Non-pigmented ciliary epithelial cell (primary cell): ENCODE data around the gene H1-8.

ENCODE experiments used
- DNase-seq: peaks from one replicate; pipeline ENCODE4 v3.0.0-alpha.2; 2010; ENCODE audit warnings: low read depth

H1-8 gene

DNA sequence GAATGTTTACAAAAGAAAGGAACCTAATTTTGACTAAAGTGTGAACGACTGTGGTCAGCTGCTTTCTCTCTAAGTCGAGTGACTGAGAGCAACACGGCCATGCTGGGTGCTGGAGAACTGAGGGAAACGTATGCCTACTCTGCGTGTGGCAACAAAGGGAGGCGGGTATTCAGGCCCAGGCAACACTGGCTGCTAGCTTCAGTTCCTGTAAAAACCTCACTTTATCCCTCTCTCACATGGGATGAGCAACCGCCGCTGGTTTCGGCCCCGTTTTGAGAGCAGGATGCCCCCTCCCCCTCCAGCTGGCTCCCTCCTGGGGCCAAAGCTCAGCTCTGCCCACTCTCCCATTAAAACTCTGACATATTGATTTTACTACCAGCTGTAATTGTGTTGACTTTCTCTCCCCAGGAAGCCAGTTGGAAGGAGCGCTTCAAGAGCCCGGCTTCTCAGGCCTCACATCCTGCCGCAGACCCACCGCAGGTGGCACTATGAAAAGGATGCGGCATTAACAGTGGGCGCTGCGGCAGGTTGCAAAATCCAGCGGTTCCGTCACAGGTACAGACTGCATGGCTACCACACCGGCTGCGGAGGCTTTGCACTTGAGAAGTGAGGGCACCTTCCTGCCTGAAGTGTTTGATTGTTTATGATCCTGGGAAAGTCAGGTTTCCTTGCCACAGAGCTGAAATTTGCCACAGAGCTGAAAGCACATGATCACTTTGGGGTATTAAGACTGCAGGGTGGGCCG lies 50.8 kb downstream of the H1-8 start:
- no peak for DNase-seq

DNA sequence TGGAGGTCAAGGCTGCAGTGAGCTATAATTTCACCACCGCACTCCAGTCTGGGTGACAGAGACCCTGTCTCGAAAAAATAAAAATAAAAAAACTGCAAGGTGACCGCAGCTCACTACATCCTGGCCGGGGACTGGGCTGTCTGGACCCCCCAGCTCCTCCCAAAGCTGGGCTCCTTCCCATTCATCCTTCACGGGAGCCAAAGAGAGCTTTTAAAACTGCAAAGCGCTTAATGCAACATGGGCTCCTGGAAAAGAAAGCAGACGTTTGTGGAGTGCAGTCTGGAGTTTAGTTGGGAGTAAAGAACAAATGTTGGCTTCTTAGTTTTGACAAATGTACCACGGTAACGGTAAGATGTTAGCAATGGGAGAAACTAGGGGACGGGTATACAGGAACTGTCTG lies 51.4 kb downstream of the H1-8 start:
- DNase-seq: no peak

DNA sequence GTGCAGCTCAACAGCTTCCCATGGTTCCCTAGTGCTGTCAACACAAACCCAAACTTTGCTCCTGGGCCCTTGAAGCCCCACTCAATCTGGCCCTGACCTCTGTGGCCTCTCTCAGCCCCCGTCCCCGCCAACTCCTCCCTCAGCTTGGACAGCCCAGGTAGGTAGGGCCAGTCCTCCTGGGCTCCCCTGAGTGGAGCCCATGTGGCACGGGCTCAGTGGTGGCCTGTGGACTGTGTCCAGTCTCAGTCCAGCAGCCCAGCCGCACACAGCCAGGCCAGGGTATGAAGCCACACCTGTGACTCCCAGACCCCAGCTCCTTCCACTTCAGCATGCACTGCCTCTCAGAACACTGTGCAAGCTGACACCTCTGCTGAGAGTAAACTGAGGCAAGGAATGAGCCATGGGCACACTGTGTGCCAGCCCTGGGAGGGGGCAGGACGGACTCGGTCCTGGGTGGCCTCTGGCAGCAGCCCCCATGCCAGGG lies 52.0 kb downstream of the H1-8 start:
- no peak for DNase-seq

DNA sequence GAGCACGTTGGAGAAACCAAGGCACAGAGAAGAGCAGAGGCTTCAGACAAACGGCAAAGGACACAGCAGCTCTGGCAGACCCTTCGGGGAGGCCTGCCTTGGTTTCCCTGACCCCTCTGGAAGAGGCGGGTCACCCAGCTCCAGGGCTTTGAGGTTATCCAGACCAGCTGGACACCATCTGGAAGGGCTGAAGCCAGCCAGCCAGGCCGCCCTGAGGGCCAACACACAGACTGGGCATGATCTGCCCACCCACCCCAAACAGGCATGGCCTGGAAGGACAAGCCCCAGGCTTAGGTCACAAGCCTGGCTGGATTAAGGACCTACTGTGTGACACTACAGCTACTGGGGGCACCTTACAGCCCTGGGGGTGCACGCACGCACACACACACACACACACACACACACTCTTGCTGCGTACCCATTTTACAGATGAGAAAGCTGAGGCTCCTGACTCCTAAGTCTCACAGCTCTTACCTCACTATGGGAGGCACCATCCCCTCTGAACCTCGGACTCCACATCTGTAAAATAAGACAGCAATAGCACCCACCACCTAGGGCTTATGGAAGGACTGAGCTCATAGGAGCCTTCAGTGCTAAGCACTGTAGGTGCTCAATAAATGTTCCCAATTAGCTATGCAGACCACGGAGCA lies 52.7 kb downstream of the H1-8 start:
- no peak for DNase-seq

DNA sequence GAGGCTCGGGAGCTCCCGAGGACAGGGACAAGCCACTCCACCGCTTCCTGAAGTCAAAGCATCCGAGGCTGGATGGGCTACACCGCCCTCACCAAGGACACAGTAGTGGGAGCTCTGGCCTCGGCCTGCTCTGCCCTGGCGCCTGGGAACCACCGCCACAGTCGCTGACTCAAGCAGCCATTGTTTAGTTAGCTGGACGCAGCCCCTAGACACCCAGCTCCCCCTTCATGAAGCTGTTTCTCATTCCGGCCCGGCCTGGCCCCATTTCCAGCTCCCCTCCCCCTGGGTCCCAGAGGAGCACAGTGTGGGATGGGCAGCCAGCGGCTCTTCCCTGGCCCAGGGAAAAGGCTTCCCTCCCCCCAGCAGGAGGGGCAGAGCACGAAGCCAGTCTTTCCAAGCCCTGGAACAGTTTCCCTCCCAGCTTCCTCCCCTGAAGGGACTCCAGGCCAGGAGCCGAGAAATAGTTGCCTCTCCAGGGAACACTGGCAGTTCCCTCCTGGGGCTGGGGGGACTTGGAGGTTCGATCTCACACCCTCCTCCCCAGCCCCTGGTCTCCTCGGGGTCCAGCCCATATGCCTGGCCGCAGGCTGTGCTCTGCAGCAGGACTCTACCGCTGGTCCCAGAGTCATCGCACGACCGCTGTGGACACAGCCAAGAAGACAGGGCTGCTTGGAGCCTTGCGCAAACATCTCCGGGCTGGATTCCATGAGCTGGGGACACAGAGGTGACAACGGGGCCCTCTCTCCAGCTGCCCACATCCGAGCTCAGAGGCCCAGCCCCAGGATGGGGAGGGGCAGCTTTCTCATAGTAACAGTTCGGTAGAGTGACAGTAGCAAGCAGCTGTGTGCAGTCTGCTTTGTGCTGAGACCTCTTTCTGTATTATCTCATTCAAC lies 53.5 kb downstream of the H1-8 start:
- DNase-seq: no peak

DNA sequence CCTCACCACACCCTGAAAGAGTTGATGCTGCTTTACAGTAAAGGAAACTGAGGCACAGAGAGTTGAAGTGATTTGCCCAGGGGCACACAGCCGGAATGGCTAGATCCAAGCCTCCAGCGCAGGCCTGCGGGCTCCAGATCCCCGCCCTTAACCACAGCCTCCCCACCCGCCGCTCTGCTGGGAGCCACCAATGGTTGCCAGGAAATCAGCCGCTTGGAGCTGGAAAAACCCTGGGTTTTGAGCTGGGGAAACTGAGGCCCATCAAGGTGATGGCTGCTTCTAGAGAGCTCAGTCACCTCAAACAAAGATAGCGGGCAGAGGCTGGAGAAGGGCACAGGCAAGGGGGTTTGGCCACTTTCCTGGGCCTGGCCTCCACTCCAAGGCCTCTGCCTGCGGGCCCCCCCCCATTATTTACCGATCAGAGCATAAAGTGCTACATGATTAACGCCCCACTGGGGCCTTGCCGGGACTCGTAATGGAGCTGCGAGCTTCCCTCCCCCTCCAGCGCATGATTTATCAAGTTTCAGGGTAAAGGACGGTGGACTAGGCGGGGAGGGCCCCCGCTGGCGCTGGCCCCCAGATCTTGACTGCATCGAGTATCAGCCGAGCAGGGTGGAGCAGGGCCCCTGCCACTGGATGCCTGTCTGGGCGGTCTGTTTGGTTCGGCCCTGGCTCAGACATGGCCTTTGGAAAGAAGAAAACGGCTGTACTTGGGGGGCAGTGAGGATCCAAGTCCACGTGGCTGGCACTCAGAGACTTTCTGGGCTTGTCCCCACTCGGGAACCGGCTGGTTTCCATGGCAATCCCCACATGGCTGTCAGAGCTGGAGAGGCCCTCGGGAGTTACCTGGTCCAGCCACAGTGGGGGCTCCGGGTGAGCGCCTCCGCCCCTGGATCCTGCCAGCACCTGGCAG lies 54.4 kb downstream of the H1-8 start:
- DNase-seq: no peak

DNA sequence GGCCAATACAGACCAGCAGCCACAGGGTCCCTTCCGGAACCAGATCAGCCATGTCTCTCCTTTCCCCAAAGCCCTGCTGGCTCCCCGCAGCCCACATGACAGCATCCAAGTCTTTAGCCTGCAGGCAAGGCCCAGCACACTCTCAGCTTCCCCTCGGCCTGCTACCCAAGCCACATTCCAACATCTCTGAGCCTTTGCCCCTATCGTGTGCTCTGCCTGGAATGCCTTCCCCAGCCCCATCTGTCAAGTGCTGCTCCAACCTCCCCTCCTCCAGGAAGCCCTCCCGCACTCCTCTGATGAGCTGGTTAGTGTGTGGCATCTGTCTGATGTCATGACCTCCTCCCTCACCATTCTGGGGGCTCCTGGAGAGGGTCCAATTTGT lies 55.0 kb downstream of the H1-8 start:
- no peak for DNase-seq

DNA sequence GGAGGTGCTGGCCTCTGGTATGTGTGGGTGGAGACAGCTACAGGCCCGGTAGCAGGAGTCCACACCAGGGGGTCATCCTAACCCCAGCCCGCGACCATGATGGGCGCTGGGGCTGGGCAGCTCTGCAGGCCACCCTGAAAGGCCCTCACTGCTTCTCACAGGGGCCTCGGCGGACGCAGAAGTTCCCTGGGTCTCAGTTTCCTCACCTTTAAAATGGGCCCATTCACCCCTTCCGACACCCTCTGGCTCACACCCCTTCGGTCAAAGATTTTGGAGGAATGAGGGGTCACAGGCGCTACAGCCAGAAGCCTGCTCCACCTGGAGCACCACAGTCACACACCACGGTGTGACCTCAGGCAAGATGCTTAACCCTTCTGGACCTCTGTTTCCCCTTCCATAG lies 55.5 kb downstream of the H1-8 start:
- no peak for DNase-seq

DNA sequence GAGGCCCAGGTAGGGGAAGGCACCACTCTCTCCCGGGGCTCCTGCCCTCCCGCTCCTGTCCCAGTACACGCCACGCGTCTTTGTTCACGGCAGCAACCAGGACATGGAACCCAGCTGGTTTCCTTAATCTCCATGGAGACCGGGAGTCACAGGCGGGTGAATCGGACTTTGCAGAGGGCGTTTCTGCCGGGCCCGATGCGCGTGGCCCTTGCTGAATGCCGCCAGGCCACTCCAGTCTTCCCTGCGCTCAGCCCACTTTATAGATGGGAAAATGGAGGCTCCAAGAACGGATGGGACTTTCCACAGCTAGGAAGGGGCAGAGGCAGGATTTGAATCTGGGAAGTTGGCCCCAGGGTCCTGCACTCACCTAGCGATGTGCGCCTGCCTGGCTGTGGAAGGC lies 56.1 kb downstream of the H1-8 start:
- DNase-seq: no peak

DNA sequence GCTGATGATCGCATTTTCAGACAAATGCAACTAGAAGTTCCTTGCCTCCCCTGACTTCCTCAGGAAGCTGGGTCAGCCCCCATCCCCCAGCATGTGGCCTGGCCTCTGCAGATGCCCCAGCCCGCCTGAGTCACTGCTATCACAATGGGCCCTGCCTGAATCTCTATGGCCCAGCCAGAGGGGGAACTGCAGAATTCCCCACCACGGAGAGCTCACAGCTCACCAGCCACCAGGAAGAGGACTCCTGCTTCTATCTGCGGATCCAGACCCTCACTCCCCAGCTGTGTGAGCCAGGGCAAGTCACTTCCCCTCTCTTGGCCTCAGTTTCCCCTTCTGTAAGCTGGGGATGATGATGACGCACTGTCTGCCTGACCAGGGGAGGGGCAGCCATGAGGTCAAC lies 56.6 kb downstream of the H1-8 start:
- no peak for DNase-seq

DNA sequence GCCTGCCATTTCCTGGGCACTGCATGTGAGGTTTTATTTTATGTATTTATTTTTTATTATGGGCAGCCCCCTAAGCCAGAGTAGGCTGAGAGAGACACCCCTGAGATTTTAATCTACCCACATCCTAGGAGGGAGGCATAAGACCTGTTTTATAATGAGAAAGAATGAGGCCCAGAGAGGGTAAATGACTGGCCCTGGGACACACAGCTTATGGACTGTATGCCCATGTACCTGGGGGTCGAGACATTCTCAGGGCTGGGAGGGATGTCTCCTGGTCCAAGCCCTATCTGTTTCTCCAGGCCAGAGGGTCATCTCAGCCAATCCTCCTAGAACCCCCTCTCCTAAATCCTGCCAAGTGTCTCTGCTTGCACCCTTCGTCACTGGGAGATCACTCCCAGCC lies 57.4 kb downstream of the H1-8 start:
- no peak for DNase-seq
